A549 (cell line): ENCODE results near the gene SORBS1.

Experiments
- CEBPB ChIP-seq, 2 experiments: fragments of >200 bp in 1 of 2; sonication (Bioruptor Twin) in 1 of 2; formaldehyde crosslinking in 1 of 2; IDR thresholded peaks; 2 replicates each; pipeline ENCODE4 v1.6.1; 2012 to 2016
- CTCF ChIP-seq: fragments of >200 bp; sonication (Bioruptor Twin); formaldehyde crosslinking; IDR thresholded peaks from 3 replicates; pipeline ENCODE4 v1.5.1; 2016
- EP300 ChIP-seq, 2 experiments: fragments of >200 bp; sonication (Bioruptor Twin); formaldehyde crosslinking; IDR thresholded peaks; 2 replicates in 1 of 2; 3 replicates in 1 of 2; pipeline ENCODE4 v1.6.1; 2016 to 2017
- FOSL2 ChIP-seq, 2 experiments: fragments of 450-650 bp in 1 of 2; fragments of >200 bp in 1 of 2; sonication (Bioruptor Twin) in 1 of 2; formaldehyde crosslinking; IDR thresholded peaks; 2 replicates each; pipeline versions ENCODE4 v1.5.0 to v1.6.1; 2016 to 2020; ENCODE audit warnings: mild to moderate bottlenecking in 1 of 2, moderate library complexity in 1 of 2
- MAFK ChIP-seq: fragments of 450-650 bp; IDR thresholded peaks from 2 replicates; pipeline ENCODE4 v1.6.1; 2014; ENCODE audit not compliant: partially characterized antibody

GRCh38 chr10:95391164-95391563 is 170.0 kb downstream of the SORBS1 start:
- TF ChIP-seq CTCF (no peak), CEBPB (IDR thresholded peaks at IDR 0.05) (no peak), EP300 (IDR thresholded peaks at IDR 0.05) (no peak), FOSL2 (IDR thresholded peaks at IDR 0.05) (no peak), FOSL2 (CRISPR knock-in tag; IDR thresholded peaks at IDR 0.05) (no peak), MAFK (no peak)
